GM21723 (cell line): ENCODE data around the gene ETFDH.
A peak's percentile ranks its signal among the peaks of the same experiment; 100 is the strongest.
"Not testable (repeated sequence)": the region's sequence is repeated elsewhere in the genome, so short reads cannot be mapped to it uniquely, and the experiment has no call there.

Source experiments
- ATAC-seq: cut with Tn5 transposase; IDR thresholded peaks from one replicate; pipeline ENCODE4 v1.9.1; 2021; ENCODE audit warnings: mild to moderate bottlenecking, moderate library complexity; ENCODE audit not compliant: unreplicated experiment

The ETFDH gene

DNA sequence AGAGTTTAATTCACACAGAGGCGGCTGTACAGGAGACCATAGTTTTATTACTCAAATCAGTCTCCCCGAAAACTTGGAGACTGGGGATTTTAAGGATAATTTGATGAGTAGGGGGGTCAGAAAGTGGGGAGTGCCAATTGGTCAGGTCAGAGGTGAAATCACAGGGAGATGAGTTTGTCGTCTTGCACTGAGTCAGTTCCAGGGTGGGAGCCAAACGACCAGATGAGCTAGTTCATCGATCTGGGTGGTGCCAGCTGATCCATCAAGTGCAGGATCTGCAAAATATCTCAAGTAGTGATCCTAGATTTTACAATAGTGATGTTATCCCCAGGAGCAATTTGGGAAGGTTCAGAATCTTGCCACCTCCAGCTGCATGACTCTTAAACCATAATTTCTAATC lies 4.0 kb downstream of the ETFDH start:
- ATAC-seq: no peak

DNA sequence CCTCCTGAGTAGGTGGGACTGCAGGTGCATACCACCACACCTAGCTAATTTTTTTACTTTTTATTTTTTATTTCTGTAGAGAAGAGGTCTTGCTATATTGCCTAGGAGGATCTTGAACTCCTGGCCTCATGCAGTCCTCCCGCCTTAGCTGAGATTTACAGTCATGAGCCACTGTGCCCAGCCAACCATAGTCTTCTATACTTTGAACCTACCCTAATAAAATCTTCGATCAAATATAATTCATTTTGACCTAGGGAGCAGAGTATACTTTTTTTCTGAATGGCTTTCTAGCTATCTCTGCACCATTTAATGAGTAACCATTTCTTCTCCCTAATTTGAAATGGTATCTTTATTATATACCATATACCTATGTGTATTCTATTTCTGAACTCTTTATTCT lies 6.7 kb downstream of the ETFDH start:
- ATAC-seq: no peak

DNA sequence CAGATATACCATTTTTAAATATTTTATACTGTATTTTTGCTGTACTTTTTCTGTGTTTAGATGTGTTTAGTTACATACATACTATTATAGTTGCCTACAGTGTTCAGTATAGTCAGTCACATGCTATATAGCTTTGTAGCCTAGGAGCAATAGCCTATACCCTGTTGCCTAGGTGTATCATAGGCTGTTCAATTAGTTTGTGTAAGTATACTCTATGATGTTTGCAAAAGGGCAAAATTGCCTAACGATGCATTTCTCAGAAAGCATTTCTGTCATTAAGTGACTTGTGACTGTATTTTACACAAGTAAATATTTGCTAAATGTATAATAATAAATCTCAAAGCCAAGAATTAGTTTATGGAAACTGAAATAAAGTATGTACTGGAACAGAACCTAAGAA lies 9.5 kb downstream of the ETFDH start:
- no peak for ATAC-seq

DNA sequence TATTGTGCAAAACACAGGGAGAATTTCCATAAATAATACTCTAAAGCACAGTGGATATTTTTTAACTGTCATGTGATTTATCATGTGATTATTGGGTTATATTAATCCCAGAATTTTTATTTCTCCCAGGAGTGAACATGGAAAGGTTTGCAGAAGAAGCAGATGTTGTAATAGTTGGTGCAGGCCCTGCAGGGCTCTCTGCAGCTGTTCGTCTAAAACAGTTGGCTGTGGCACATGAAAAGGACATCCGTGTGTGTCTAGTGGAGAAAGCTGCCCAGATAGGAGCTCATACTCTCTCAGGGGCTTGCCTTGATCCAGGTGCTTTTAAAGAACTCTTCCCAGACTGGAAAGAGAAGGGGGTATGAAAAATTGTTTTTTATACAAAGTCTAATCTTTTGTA lies 10.0 kb downstream of the ETFDH start:
- no peak for ATAC-seq

DNA sequence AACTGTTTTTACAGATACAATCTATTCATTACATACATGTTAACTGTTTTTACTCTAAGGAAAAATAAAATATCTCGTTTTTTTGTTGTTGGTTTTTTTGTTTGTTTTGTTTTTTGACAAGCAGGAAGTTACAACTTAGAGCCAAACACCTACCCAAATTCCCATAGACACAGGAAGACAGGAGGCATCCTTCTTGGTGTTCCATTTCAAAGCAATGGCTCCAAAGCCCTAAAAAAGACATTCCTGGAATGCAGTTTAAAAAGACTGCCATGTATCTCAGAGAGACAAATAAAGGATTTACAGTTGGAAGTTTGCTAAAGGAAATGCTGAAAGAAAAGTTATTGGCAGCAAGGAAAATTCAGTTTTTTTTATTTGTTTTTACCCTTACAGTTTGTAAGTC lies 16.7 kb downstream of the ETFDH start:
- no peak for ATAC-seq

DNA sequence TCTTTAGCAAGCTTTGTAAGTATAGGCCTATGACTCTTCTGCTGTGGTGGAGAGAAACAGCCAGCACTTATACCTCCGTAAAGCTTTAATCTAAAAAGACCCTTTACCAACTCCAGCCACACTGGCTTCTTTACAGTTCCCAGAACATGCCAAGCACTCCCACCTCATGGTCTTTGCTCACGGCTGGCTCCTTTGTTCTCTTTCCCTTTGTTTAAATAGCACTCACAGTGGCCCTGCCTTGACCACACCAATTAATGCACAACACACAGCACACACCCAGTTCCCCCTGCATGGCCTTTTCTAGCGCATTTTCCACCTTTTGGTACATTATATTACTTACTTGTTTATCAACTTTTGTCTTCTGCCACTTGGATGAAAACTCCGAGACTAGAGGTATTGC lies 32.2 kb downstream of the ETFDH start:
- no peak for ATAC-seq

DNA sequence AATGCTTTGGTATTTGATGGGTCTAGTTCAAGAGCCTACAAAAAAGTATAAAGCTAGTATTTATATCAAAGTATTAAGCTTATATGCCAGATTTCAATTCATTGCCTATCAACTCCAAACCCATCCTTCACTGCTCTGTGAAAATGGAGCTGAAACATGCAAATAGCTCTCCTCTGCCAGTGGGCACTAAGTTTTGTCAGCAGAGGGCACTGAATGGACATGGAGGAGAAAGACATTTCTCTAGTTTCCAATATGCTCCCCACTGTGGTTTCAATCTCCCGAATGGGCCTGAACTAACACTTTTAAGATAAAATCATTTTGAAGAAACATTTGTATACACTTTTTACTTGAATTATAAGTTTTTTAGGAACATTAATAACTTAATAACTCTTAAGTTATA lies 38.7 kb downstream of the ETFDH start:
- no peak for ATAC-seq

DNA sequence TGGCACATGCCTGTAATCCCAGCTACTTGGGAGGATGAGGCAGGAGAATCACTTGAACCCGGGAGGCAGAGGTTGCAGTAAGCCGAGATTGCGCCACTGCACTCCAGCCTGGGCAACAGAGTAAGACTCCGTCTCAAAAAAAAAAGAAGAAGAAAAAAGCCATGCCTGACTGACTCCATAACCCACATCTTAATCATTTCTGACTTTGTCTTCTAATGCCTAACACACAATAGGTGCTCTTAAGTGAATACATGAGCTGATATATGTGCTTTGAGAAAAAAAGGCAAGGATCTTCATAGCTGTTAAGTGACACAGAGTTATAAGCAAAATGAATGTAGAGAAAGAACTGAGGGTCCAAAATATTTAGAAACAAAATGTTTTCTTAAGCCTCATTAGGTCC lies 40.5 kb downstream of the ETFDH start:
- not testable (repeated sequence) for ATAC-seq

DNA sequence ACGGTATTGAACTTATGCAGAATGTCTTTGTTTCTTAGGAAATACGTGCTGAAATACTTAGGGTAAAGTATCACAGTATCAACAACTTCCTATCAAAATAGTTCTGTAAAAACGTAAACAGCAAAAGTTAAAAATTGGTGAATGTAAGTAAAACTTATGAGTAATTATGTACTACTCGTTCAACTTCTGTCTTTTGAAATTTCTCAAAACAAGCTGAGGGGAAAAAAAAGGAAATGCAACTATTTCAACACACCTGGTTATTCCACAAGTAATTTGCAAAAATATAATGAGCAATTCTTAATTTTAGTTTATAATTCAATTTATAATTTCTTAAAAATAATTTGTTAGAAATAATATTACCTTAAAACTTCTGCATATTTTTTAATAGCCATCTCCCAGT lies 42.8 kb downstream of the ETFDH start:
- ATAC-seq: no peak

DNA sequence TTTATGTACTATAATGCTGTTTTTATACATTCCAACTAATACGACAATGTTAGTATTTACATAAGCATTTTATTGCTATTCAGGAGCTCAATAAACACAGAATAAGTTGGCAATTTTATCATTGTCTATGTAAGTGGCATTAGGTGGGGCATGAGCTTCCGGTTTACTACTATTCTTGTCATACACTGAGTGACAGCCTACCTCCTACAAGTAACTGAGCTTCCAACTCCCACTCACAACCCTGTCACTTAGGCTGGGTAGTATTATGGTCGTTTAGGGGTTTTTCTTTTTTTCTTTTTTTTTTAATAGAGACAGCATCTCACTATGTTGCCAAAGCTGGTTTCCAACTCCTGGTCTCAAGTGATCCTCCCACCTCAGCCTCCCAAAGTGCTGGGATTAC lies 43.7 kb downstream of the ETFDH start:
- no peak for ATAC-seq

DNA sequence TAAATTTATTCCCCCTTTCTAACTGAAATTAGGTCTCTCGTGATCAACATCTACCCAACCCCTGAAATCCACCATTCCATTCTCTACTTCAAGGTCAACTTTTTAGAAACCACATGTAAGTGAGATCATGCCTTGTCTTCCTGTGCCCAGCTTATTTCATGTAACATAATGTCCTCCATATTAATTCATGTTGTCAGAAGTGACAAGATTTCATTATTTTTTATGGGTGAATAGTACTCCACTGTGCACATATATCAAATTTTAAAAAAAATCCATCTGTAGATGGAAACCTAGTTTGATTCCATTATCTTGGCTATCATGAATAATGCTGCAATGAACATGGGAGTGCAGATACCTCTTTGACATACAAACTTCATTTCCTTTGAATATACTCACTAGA lies 49.6 kb downstream of the ETFDH start:
- ATAC-seq: no peak

DNA sequence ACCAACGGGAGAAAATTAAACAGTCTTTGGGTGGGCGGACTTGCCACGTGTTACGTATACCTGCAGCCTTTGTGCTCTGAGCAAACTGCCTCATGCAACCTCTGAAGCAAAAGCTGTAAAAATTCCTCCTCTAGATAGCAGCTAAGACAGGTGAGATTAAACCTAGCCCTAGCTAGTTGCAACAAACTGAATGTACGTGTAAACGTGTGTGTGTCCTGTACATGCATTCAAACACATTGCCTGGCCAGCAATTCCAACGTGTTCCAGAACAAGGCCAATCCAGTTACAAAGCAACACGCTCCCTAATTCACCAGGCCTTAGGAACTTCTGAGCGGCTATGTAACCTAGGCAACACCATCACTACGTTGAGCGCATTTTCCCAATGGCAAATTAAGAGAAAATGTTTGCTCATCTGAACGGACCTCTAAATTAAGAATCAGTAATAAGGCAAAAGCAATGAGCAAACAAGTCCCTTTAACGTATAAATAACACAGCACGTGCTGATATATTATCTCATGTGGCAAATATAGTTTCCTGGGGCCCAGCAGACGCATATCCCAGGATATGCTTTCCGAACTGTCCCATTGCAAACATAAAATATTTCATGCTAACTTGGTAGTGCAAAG lies 50.3 kb downstream of the ETFDH start:
- ATAC-seq: peak; percentile 10

DNA sequence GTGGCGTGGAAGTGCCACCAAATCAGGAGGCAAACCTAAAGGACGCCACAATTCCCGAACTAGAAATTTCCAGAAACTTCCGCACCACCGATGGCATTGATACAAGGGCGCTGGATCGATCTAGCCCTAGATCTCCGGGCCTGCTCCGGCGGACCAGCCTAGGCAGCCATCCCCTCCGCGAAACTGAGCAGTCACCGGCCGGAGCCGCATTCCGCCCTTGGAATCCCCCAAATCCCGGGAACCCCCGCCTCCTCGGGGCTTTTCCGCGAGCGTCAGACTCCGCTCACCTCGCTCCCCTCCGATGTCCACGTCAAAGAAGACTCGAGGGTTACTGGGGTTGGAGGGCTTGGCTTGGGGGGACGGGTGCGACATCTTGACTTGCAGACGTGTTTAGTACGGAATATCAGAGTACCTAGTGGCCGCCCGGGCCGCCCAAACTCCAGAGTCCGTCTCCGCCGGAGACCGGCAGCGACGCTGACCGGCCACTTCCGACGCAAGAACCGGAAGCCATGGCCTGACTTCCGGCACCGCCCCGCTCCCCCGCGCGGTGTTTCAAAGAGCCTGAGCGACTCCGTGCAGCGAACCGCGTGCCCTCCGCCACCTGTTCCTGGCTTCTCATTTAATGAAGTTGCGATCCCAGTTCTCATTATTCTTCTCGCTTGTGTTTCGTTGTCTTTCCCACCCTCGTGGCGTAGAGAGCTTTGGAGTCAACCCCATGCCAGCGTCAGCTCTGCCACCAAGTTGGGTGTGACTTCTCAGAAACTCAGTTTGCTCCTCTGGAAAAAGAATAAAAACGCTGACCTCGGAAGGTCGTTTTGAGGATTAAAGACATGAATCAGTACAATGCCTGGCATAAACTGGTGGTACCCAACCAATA lies 51.1 kb downstream of the ETFDH start, which contains the start of gene PPID:
Gene PPID, minus strand, starts transcription at position 480 of the 877 bp plus-strand sequence. Its CDS starts 108 bp downstream, at position 372.
- ATAC-seq: peak; percentile 98

DNA sequence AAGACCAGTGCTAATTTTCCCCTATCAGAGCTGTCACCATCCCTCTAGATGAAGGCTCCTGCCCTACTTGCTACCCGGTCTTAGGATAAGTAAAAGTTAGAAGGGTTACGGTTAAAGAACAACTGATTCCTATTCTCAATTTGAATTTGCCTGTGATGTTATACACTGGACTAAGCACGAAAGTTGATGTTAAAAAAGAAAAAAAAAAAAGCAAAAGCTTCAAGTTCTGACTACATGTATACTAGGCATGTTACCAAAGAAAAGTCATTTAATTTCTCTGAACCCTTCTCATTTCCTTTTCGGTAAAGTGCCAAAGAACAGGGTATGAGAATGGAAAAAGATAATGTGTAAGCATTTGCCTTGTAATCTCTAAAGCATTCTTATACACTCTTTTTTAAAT lies 52.5 kb downstream of the ETFDH start:
- ATAC-seq: no peak

DNA sequence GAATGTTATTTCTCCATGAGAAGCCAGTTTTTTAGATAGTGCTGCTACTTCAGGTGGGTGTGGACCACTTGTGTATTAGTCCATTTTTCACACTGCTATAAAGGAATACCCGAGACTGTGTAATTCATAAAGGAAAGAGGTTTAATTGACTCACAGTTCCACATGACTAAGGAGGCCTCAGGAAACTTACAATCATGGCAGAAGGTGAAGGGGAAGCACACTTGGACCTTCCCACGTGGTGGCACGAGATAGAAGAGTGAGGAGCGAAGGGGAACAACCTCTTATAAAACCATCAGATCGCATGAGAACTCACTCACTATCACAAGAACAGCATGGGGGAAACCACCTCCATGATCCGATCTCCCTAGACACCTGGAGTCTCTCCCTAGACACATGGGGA lies 54.5 kb downstream of the ETFDH start:
- no peak for ATAC-seq

DNA sequence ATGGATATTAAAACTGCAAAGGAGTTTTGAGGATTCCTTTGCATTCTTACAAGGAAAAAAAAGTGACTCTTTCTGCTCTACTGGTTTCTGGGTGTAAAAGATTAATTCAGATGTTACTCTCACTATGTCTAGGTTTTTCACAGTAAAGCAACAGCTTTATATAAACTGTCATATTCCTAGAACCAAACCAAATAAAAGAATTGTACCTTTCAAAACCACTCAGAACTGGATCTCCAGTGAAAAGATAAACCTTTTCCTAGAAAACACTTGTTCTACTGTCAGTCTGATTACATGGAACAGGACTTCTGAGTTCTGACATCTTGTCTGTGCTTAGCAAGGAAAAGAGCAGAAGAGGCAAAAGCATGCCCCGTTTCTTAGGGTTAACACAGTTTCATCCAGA lies 56.1 kb downstream of the ETFDH start:
- ATAC-seq: no peak

DNA sequence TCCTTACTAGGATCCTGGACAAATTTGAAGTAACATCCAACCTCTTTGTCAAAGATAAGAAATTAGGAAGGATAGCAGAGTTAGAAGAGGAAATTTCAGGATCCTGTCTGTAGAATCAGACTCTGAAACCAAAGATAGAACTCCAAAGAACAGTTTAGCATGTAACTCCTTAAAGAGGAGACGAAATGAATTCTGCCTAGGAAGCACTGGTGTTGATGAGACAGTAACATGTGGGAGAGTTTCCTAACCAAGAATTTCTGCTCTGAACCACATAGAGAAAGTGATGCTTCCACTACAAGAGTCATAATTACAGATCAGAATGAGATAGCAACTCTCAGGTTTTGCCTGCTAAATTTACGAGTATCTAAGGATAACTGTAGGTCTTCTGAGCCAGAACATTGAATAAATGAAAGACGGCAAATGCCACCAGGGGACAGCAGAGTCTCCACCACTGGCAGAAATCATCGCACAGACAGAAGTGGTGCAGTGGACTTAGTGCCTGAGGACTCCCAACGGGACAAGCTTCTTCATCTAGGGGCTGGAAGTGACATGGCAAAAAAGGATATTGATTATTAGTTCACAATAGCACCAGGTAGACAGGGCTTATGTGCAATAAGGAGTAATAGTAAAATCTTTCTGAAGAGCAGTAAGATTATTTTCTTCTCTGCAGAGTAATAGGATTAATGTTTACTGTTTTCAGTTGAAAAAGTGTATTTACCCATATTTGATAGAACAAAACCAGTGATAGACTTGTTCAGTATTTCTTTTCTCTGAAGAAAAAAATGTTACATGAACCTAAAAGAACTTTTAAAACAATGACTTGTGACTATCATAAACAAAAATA lies 57.8 kb downstream of the ETFDH start:
- ATAC-seq: peak; percentile 95

DNA sequence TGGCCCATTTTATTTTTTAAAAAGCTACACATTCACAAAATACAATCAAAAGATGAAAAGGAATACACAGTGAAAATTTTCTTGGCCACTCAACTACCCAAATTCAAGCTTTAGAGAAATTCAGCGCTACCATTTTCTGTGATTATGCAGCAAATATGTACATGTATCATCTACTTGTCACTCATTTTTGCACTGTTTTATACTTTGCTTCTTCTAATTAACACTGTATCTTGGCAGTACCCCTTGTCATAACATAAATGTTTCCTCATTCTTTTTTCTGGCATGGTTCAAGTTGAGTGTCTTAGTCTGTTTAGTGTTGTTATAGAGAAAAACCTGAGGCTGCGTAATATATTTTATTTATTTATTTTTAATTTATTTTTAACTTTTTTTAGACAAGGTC lies 66.8 kb downstream of the ETFDH start:
- ATAC-seq: no peak

DNA sequence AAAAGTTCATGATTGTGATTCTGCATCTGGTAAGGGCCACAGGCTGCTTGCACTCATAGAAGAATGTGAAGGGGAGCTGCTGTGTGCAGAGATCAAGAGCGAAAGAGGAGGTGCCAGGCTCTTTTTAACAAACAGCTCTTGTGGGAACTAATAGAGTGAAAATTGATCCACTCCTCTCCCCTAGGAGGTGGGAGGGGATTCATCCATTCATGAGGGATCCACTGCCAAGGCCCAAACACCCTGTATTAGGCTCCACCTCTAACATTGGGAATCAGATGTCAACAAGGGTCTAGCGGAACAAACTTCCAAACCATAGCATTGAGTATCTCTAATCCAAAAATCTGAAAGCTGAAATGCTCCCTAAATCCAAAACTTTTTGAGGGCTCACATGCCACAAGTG lies 67.5 kb downstream of the ETFDH start:
- no peak for ATAC-seq

DNA sequence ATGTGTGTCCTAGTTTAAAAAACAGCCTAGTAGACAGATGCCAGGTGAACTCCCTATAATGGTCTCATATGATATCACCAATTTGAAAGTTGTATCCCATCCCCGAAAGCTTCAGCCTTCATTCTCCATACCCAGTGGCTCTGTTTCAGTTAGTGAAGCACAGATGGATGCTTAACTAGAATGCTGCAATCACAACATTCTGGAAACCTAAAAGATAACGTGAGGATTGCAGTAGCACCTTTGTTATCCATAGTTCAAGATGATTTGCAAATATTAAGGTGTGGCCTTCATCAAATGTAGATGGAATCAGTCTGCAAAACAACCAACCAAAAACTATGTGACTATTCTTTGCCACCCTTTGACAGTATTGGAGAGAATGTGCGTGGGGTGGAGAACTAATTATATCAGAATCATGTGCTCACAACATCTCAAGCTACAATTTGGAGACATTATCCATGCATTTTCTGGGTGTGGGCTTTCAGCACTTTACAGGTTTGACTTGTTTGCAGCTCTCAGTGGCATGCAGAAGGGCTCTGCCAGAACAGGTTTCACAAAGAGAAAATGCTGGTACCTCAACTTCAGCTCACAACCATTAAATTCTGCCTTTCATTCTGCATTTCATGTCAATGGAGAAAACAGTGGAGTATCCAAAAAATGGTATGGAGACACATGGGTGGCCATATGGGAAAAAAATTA lies 69.4 kb downstream of the ETFDH start:
- ATAC-seq: no peak

DNA sequence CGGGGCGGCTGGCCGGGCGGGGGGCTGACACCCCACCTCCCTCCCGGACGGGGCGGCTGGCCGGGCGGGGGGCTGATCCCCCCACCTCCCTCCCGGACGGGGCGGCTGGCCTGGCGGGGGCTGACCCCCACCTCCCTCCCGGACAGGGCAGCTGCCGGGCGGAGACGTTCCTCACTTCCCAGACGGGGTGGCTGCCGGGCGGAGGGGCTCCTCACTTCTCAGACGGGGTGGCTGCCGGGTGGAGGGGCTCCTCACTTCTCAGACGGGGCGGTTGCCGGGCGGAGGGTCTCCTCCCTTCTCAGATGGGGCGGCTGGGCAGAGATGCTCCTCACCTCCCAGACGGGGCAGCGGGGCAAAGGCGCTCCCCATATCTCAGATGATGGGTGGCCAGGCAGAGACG lies 74.4 kb downstream of the ETFDH start:
- not testable (repeated sequence) for ATAC-seq
